ENCODE results near the gene CNIH2.
A peak's percentile ranks its signal among the peaks of the same experiment; 100 is the strongest.

CNIH2 gene

GRCh38 chr11:66278363-66279091 lies 552 bp downstream of the CNIH2 start:
- no peak for DNase-seq

GRCh38 chr11:66279092-66279734 lies 1.2 kb downstream of the CNIH2 start:
- DNase-seq, result no peak

GRCh38 chr11:66280428-66280827 lies 2.5 kb downstream of the CNIH2 start:
- DNase-seq, result no peak

GRCh38 chr11:66281001-66281400 lies 3.0 kb downstream of the CNIH2 start:
- no peak for DNase-seq

- DNase-seq, result no peak
These were observed 3.9 kb downstream of the CNIH2 start for GRCh38 chr11:66281776-66282467.

- peak; percentile 94 to 97 for DNase-seq
These were observed 4.8 kb downstream of the CNIH2 start for GRCh38 chr11:66282468-66283455.

- no peak for DNase-seq
These were observed 5.6 kb downstream of the CNIH2 start for GRCh38 chr11:66283461-66284105.

GRCh38 chr11:66284526-66285078 lies 6.6 kb downstream of the CNIH2 start:
- no peak for DNase-seq

- DNase-seq, result no peak
These were observed 7.4 kb downstream of the CNIH2 start for GRCh38 chr11:66285250-66285947.

GRCh38 chr11:66286699-66287098 lies 8.7 kb downstream of the CNIH2 start:
- DNase-seq, result no peak

GRCh38 chr11:66287211-66287888 lies 9.4 kb downstream of the CNIH2 start:
- DNase-seq, result no peak

GRCh38 chr11:66287889-66288670 lies 10.1 kb downstream of the CNIH2 start:
- no peak for DNase-seq

GRCh38 chr11:66288671-66289547 lies 10.9 kb downstream of the CNIH2 start, which contains the start of gene YIF1A:
Gene YIF1A, minus strand, starts transcription at chr11:66289143. Its CDS starts 158 bp downstream, at chr11:66288985.
- peak; percentile 99 for DNase-seq

- no peak for DNase-seq
These were observed 11.8 kb downstream of the CNIH2 start for GRCh38 chr11:66289548-66290329.

GRCh38 chr11:66290330-66290621 lies 12.3 kb downstream of the CNIH2 start:
- DNase-seq, result no peak

- DNase-seq, result peak in 1 of 2 donors; percentile 32
These were observed 13.3 kb downstream of the CNIH2 start for GRCh38 chr11:66291303-66291705.

- peak in 1 of 2 donors; percentile 34 for DNase-seq
These were observed 13.9 kb downstream of the CNIH2 start, which contains the start of gene TMEM151A for GRCh38 chr11:66291706-66292542. Gene TMEM151A, plus strand, starts transcription at chr11:66291894. Its CDS starts 120 bp downstream, at chr11:66292014.
